ENCODE data around the gene ITGB1.

- TF ChIP-seq CTCF (IDR thresholded peaks at IDR 0.05) (no peak), POLR2A (IDR thresholded peaks at IDR 0.05) (no peak)
Observed at GRCh38 chr10:32960022-32960421, 2.0 kb upstream of the ITGB1 start.

Measured in body of pancreas (tissue), 4 donors.